GM23338 (cell line): ENCODE results near the gene ENC1. TPM values are rescaled to one million over a fixed set of nuclear protein-coding genes. Genes with fewer than 3 reads are reported as not detected.

Experiments
- ATAC-seq: fragments of 200-7000 bp; cut with Tn5 transposase; 3 replicates; pipeline ENCODE4 v1.9.1; 2020
- DNase-seq: peaks from one replicate; pipeline ENCODE4 v3.0.0-alpha.2; 2015; ENCODE audit warnings: low spot score
- H2AFZ ChIP-seq: fragments of 200-600 bp; sonication (generic); 2 replicates; pipeline ENCODE4 v1.8.0; 2016; ENCODE audit warnings: antibody characterized with exemption, mild to moderate bottlenecking, moderate library complexity
- H3F3A ChIP-seq: fragments of 200-600 bp; sonication (generic); replicated peaks from 2 replicates; pipeline ENCODE4 v1.8.0; 2017; ENCODE audit warnings: antibody characterized with exemption, mixed run types, low read depth
- H3K27ac ChIP-seq: fragments of 200-600 bp; sonication (generic); 2 replicates; pipeline ENCODE4 v1.6.1; 2016; ENCODE audit warnings: low read depth
- H3K27me3 ChIP-seq: fragments of 200-600 bp; sonication (generic); 2 replicates; pipeline ENCODE4 v1.8.0; 2016; ENCODE audit warnings: mild to moderate bottlenecking, mixed run types, moderate library complexity; ENCODE audit not compliant: insufficient read depth
- H3K36me3 ChIP-seq: fragments of 200-600 bp; sonication (generic); 2 replicates; pipeline ENCODE4 v1.8.0; 2016; ENCODE audit warnings: mild to moderate bottlenecking; ENCODE audit not compliant: insufficient read depth
- H3K4me1 ChIP-seq: fragments of 200-600 bp; sonication (generic); 2 replicates; pipeline ENCODE4 v1.8.0; 2016; ENCODE audit warnings: mild to moderate bottlenecking, moderate library complexity; ENCODE audit not compliant: insufficient read depth
- H3K4me2 ChIP-seq: fragments of 200-600 bp; sonication (generic); 2 replicates; pipeline ENCODE4 v1.7.1; 2017; ENCODE audit warnings: mixed run types
- H3K4me3 ChIP-seq: fragments of 200-600 bp; sonication (generic); 2 replicates; pipeline ENCODE4 v1.6.1; 2016; ENCODE audit warnings: mixed run types
- H3K79me2 ChIP-seq: fragments of 200-600 bp; sonication (generic); replicated peaks from 2 replicates; pipeline ENCODE4 v1.8.0; 2017; ENCODE audit warnings: mild to moderate bottlenecking; ENCODE audit not compliant: insufficient read depth
- H3K9me2 ChIP-seq: fragments of 200-600 bp; sonication (generic); 2 replicates; pipeline ENCODE4 v1.8.0; 2017; ENCODE audit not compliant: insufficient read depth
- H4K20me1 ChIP-seq: fragments of 200-600 bp; sonication (generic); replicated peaks from 2 replicates; pipeline ENCODE4 v1.8.0; 2017; ENCODE audit warnings: mild to moderate bottlenecking; ENCODE audit not compliant: insufficient read depth
- H3K27ac Mint-ChIP-seq: 2 replicates; pipeline ENCODE4 v1.8.0; 2020; ENCODE audit warnings: inconsistent platforms, mild to moderate bottlenecking, moderate library complexity, mixed read lengths
- H3K27me3 Mint-ChIP-seq: 3 replicates; pipeline ENCODE4 v1.8.0; 2022; ENCODE audit warnings: low read depth, mild to moderate bottlenecking, moderate library complexity, mixed read lengths, inconsistent platforms; ENCODE audit not compliant: insufficient read depth, poor library complexity
- H3K36me3 Mint-ChIP-seq: 3 replicates; pipeline ENCODE4 v1.8.0; 2021; ENCODE audit warnings: low read depth, mild to moderate bottlenecking, inconsistent platforms, moderate library complexity, mixed read lengths
- H3K4me1 Mint-ChIP-seq: 3 replicates; pipeline ENCODE4 v1.8.0; 2020; ENCODE audit warnings: mild to moderate bottlenecking, inconsistent platforms, mixed read lengths
- H3K4me3 Mint-ChIP-seq: 3 replicates; pipeline ENCODE4 v1.8.0; 2021; ENCODE audit warnings: moderate library complexity, mild to moderate bottlenecking, inconsistent platforms, mixed read lengths
- H3K9me3 Mint-ChIP-seq: 3 replicates; pipeline ENCODE4 v1.8.0; 2020; ENCODE audit warnings: moderate library complexity, mild to moderate bottlenecking, inconsistent platforms, mixed read lengths
- CREB1 ChIP-seq: fragments of 250-450 bp; sonication (Bioruptor Pico); IDR thresholded peaks from 2 replicates; pipeline ENCODE4 v1.5.0; 2020; ENCODE audit warnings: low read depth, mild to moderate bottlenecking, moderate library complexity
- CTCF ChIP-seq, 2 experiments: fragments of 200-600 bp in 1 of 2; sonication (generic) in 1 of 2; conservative IDR thresholded peaks; 2 replicates each; pipeline versions ENCODE4 v1.5.1 to v1.6.1; 2016 to 2017; ENCODE audit warnings: antibody characterized with exemption in 2 of 2, low read depth in 2 of 2, mild to moderate bottlenecking in 2 of 2, moderate library complexity in 1 of 2
- ETS1 ChIP-seq: IDR thresholded peaks from 2 replicates; pipeline ENCODE4 v1.6.1; 2016; ENCODE audit warnings: antibody characterized with exemption
- EZH2 ChIP-seq: fragments of 200-600 bp; sonication (generic); IDR thresholded peaks from one replicate; pipeline ENCODE4 v1.8.0; 2017; ENCODE audit warnings: antibody characterized with exemption, mild to moderate bottlenecking, low read depth; ENCODE audit not compliant: unreplicated experiment
- EZH2phosphoT487 ChIP-seq: fragments of 200-600 bp; sonication (generic); IDR thresholded peaks from one replicate; pipeline ENCODE4 v1.8.1; 2018; ENCODE audit warnings: antibody characterized with exemption; ENCODE audit not compliant: unreplicated experiment
- JUNB ChIP-seq: IDR thresholded peaks from one replicate; pipeline ENCODE4 v1.6.1; 2016; ENCODE audit warnings: antibody characterized with exemption; ENCODE audit not compliant: unreplicated experiment
- NANOG ChIP-seq: IDR thresholded peaks from 2 replicates; pipeline ENCODE4 v1.6.1; 2016; ENCODE audit warnings: antibody characterized with exemption, borderline replicate concordance
- POLR2AphosphoS5 ChIP-seq: IDR thresholded peaks from 2 replicates; pipeline ENCODE4 v1.6.1; 2016; ENCODE audit warnings: antibody characterized with exemption, low read depth
- STAT1 ChIP-seq: IDR thresholded peaks from one replicate; pipeline ENCODE4 v1.6.1; 2016; ENCODE audit warnings: antibody characterized with exemption; ENCODE audit not compliant: unreplicated experiment
- ZNF114 ChIP-seq: fragments of 250-450 bp; sonication (Bioruptor Pico); IDR thresholded peaks from 2 replicates; pipeline ENCODE4 v1.5.0; 2020; ENCODE audit warnings: mild to moderate bottlenecking, moderate library complexity
- ZNF331 ChIP-seq: fragments of 250-450 bp; sonication (Bioruptor Pico); IDR thresholded peaks from 2 replicates; pipeline ENCODE4 v1.5.0; 2020; ENCODE audit warnings: low read depth, mild to moderate bottlenecking, moderate library complexity
- polyA plus RNA-seq: library from polyadenylated mRNA; unstranded; fragments of >200 nt; fragmentation: Nextera tagmentation; extraction: Ambion mirVana; gene quantifications from 2 replicates; pipeline ENCODE4 v1.2.1, GENCODE V29; 2016
- total RNA-seq: library from RNA; depleted of rRNA; stranded (reverse); fragments of >200 nt; shearing (Covaris generic); gene quantifications from 2 replicates; pipeline ENCODE4 v1.2.3, GENCODE V29; 2014
- TF ChIP-seq, protein P1 (sequence below): fragments of 250-450 bp; sonication (Bioruptor Pico); IDR thresholded peaks from 2 replicates; pipeline ENCODE4 v1.5.0; 2020; ENCODE audit warnings: mild to moderate bottlenecking, moderate library complexity
- TF ChIP-seq, protein P2 (sequence below): IDR thresholded peaks from one replicate; pipeline ENCODE4 v1.6.1; 2018; ENCODE audit warnings: antibody characterized with exemption; ENCODE audit not compliant: unreplicated experiment

The ENC1 gene
- total and polyA plus RNA-seq, 2 experiments from 2014 or later = 8.2 to 27.9 TPM

DNA sequence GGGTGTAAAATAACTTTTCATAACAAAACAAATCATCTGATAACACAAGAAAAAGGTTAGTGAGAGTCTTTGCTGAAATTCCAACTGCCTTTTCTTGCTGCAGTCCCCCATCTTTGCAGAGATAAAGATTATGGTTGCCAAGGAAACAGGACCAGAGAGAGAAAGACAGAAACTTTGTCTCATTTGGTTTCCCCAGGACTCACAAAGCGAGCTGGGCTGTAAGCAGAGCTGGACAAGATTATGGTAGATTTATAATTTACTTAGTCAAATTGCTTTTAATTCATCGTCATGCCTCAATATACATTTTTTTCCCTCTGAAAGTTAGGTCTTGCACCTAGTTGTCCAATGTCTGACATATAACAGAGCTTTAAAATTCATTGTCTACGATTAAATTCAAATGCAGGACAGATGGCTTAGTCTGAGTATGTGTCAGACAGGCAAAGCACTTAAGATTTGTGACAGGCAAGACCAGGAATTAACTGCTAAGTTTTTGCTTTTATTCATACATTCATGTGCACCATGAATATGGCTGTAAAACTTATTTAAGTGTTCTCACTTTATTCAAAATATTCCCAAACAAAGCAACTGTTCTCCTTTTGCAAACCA lies 17.4 kb downstream of the ENC1 start:
- DNase-seq (no peak), ATAC-seq (no peak)
- H4K20me1 ChIP-seq = no peaks in the 10 kb centered on the region
- no peaks in the 10 kb centered on the region for H3K79me2 ChIP-seq
- Mint-ChIP-seq H3K4me1 (peaks cover 42% of the 10 kb centered on the region), H3K36me3 (no peaks in the 10 kb centered on the region), H3K27ac (no peak overlapping the region), H3K9me3 (peaks cover 7% of the 10 kb centered on the region; the same call in 2 of the 3 replicates), H3K4me3 (no peak overlapping the region), H3K27me3 (peaks cover 8% of the 10 kb centered on the region)
- no peak overlapping the region for H3K4me2 ChIP-seq
- H3K9me2 ChIP-seq = no peaks in the 10 kb centered on the region; the same call in 1 of the 2 replicates
- no peaks in the 10 kb centered on the region for H3F3A ChIP-seq
- H3K27me3 ChIP-seq = no peaks in the 10 kb centered on the region
- H2AFZ ChIP-seq = no peak overlapping the region
- no peaks in the 10 kb centered on the region for H3K36me3 ChIP-seq
- H3K27ac ChIP-seq = no peak overlapping the region
- TF ChIP-seq EZH2phosphoT487 (no peak), NANOG (no peak), CREB1 (CRISPR knock-in tag) (no peak), ETS1 (no peak), STAT1 (no peak), JUNB (no peak), POLR2AphosphoS5 (no peak), ZNF114 (no peak), EZH2 (no peak), CTCF (conservative IDR thresholded peaks at IDR 0.05; ENCODE audit: low read depth in 2 of 2) (no peak), ZNF331 (CRISPR knock-in tag) (no peak)
- TF ChIP-seq, protein P1, sequence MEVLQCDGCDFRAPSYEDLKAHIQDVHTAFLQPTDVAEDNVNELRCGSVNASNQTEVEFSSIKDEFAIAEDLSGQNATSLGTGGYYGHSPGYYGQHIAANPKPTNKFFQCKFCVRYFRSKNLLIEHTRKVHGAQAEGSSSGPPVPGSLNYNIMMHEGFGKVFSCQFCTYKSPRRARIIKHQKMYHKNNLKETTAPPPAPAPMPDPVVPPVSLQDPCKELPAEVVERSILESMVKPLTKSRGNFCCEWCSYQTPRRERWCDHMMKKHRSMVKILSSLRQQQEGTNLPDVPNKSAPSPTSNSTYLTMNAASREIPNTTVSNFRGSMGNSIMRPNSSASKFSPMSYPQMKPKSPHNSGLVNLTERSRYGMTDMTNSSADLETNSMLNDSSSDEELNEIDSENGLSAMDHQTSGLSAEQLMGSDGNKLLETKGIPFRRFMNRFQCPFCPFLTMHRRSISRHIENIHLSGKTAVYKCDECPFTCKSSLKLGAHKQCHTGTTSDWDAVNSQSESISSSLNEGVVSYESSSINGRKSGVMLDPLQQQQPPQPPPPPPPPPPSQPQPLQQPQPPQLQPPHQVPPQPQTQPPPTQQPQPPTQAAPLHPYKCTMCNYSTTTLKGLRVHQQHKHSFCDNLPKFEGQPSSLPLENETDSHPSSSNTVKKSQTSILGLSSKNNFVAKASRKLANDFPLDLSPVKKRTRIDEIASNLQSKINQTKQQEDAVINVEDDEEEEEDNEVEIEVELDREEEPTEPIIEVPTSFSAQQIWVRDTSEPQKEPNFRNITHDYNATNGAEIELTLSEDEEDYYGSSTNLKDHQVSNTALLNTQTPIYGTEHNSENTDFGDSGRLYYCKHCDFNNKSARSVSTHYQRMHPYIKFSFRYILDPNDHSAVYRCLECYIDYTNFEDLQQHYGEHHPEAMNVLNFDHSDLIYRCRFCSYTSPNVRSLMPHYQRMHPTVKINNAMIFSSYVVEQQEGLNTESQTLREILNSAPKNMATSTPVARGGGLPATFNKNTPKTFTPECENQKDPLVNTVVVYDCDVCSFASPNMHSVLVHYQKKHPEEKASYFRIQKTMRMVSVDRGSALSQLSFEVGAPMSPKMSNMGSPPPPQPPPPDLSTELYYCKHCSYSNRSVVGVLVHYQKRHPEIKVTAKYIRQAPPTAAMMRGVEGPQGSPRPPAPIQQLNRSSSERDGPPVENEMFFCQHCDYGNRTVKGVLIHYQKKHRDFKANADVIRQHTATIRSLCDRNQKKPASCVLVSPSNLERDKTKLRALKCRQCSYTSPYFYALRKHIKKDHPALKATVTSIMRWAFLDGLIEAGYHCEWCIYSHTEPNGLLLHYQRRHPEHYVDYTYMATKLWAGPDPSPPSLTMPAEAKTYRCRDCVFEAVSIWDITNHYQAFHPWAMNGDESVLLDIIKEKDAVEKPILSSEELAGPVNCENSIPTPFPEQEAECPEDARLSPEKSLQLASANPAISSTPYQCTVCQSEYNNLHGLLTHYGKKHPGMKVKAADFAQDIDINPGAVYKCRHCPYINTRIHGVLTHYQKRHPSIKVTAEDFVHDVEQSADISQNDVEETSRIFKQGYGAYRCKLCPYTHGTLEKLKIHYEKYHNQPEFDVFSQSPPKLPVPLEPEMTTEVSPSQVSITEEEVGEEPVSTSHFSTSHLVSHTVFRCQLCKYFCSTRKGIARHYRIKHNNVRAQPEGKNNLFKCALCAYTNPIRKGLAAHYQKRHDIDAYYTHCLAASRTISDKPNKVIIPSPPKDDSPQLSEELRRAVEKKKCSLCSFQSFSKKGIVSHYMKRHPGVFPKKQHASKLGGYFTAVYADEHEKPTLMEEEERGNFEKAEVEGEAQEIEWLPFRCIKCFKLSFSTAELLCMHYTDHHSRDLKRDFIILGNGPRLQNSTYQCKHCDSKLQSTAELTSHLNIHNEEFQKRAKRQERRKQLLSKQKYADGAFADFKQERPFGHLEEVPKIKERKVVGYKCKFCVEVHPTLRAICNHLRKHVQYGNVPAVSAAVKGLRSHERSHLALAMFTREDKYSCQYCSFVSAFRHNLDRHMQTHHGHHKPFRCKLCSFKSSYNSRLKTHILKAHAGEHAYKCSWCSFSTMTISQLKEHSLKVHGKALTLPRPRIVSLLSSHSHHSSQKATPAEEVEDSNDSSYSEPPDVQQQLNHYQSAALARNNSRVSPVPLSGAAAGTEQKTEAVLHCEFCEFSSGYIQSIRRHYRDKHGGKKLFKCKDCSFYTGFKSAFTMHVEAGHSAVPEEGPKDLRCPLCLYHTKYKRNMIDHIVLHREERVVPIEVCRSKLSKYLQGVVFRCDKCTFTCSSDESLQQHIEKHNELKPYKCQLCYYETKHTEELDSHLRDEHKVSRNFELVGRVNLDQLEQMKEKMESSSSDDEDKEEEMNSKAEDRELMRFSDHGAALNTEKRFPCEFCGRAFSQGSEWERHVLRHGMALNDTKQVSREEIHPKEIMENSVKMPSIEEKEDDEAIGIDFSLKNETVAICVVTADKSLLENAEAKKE (CRISPR knock-in tag) = no peak
- TF ChIP-seq, protein P2, sequence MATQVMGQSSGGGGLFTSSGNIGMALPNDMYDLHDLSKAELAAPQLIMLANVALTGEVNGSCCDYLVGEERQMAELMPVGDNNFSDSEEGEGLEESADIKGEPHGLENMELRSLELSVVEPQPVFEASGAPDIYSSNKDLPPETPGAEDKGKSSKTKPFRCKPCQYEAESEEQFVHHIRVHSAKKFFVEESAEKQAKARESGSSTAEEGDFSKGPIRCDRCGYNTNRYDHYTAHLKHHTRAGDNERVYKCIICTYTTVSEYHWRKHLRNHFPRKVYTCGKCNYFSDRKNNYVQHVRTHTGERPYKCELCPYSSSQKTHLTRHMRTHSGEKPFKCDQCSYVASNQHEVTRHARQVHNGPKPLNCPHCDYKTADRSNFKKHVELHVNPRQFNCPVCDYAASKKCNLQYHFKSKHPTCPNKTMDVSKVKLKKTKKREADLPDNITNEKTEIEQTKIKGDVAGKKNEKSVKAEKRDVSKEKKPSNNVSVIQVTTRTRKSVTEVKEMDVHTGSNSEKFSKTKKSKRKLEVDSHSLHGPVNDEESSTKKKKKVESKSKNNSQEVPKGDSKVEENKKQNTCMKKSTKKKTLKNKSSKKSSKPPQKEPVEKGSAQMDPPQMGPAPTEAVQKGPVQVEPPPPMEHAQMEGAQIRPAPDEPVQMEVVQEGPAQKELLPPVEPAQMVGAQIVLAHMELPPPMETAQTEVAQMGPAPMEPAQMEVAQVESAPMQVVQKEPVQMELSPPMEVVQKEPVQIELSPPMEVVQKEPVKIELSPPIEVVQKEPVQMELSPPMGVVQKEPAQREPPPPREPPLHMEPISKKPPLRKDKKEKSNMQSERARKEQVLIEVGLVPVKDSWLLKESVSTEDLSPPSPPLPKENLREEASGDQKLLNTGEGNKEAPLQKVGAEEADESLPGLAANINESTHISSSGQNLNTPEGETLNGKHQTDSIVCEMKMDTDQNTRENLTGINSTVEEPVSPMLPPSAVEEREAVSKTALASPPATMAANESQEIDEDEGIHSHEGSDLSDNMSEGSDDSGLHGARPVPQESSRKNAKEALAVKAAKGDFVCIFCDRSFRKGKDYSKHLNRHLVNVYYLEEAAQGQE = no peak
- H3K4me1 ChIP-seq = peaks cover 25% of the 10 kb centered on the region
- H3K4me3 ChIP-seq = no peak overlapping the region
